GM19328 (cell line): Measurements from ENCODE around the gene UPF1.
"Not testable (repeated sequence)": the region's sequence is repeated elsewhere in the genome, so short reads cannot be mapped to it uniquely, and the experiment has no call there.

Experiments used
- ATAC-seq: cut with Tn5 transposase; IDR thresholded peaks from one replicate; pipeline ENCODE4 v1.9.1; 2021; ENCODE audit warnings: mild to moderate bottlenecking, moderate library complexity; ENCODE audit not compliant: unreplicated experiment

UPF1 gene

GRCh38 chr19:18910010-18910409, 78.3 kb downstream of the UPF1 start:
- ATAC-seq: no peak

- no peak for ATAC-seq
Measured at GRCh38 chr19:18910801-18911436, 79.2 kb downstream of the UPF1 start.

- no peak for ATAC-seq
Measured at GRCh38 chr19:18912933-18913332, 81.2 kb downstream of the UPF1 start.

GRCh38 chr19:18913466-18913865, 81.7 kb downstream of the UPF1 start:
- ATAC-seq: no peak

GRCh38 chr19:18915639-18916038, 83.9 kb downstream of the UPF1 start:
- ATAC-seq: no peak

GRCh38 chr19:18917593-18917992, 85.8 kb downstream of the UPF1 start:
- ATAC-seq: not testable (repeated sequence)
